AG09309 (cell line): ENCODE measurements around the gene MRPS10.
A peak's percentile ranks its signal among the peaks of the same experiment; 100 is the strongest.
"Not testable (repeated sequence)": the region's sequence is repeated elsewhere in the genome, so short reads cannot be mapped to it uniquely, and the experiment has no call there.

ENCODE experiments used
- DNase-seq: peaks from one replicate; pipeline ENCODE4 v3.0.0-alpha.2; 2010; ENCODE audit warnings: low read depth
- H3K4me3 ChIP-seq: 2 replicates; pipeline ENCODE4 v1.5.1; 2011; ENCODE audit warnings: mild to moderate bottlenecking, low read depth, low read length, moderate library complexity; ENCODE audit not compliant: control insufficient read depth
- CTCF ChIP-seq: IDR thresholded peaks from 2 replicates; pipeline ENCODE4 v1.5.1; 2011; ENCODE audit warnings: mild to moderate bottlenecking, low read depth, low read length, inconsistent platforms; ENCODE audit not compliant: insufficient read depth, control insufficient read depth; ENCODE audit errors: missing control alignments

The MRPS10 gene

GRCh38 chr6:42175860-42176259 is 41.8 kb downstream of the MRPS10 start:
- peak; percentile 36 for TF ChIP-seq CTCF
- DNase-seq: no peak
- H3K4me3 ChIP-seq: no peak overlapping the region

GRCh38 chr6:42173101-42173500 is 44.6 kb downstream of the MRPS10 start, which contains the start of gene GUCA1A:
GUCA1A (plus strand) TSS chr6:42173364; CDS start chr6:42173614, 250 bp downstream.
- H3K4me3 ChIP-seq: no peak within 1 kb of the TSS
- DNase-seq: no peak
- TF ChIP-seq CTCF: no peak

GRCh38 chr6:42171813-42172581 is 45.7 kb downstream of the MRPS10 start:
- no peak for DNase-seq
- no peak overlapping the region for H3K4me3 ChIP-seq
- TF ChIP-seq CTCF: no peak

- not testable (repeated sequence) for DNase-seq, H3K4me3 ChIP-seq
Measured at GRCh38 chr6:42169780-42170179, 47.9 kb downstream of the MRPS10 start.

GRCh38 chr6:42168650-42169049 is 49.0 kb downstream of the MRPS10 start:
- TF ChIP-seq CTCF: peak; percentile 33
- no peak overlapping the region for H3K4me3 ChIP-seq
- DNase-seq: no peak

GRCh38 chr6:42166444-42167141 is 51.1 kb downstream of the MRPS10 start:
- DNase-seq: no peak
- H3K4me3 ChIP-seq: no peak overlapping the region
- TF ChIP-seq CTCF: peak; percentile 96

- no peak for TF ChIP-seq CTCF
- H3K4me3 ChIP-seq: no peak overlapping the region
- peak; percentile 61 for DNase-seq
Measured at GRCh38 chr6:42165016-42165415, 52.6 kb downstream of the MRPS10 start.
